Tibial nerve (tissue), 4 donors: Measurements from ENCODE around the gene CCDC150.

Source experiments
- CTCF ChIP-seq, 5 experiments: fragments of 200-600 bp in 3 of 5; fragments of 450-650 bp in 2 of 5; sonication (generic) in 3 of 5; IDR thresholded peaks; one replicate each; pipeline ENCODE4 v1.5.1; 2016 to 2019; ENCODE audit warnings: antibody characterized with exemption in 5 of 5, mild to moderate bottlenecking in 3 of 5, moderate library complexity in 2 of 5
- EP300 ChIP-seq, 2 donors: sonication (generic); formaldehyde crosslinking; IDR thresholded peaks; one replicate each; pipeline ENCODE4 v1.6.1; 2017; ENCODE audit warnings: antibody characterized with exemption in 2 of 2, mild to moderate bottlenecking in 1 of 2
- POLR2A ChIP-seq, 2 donors: fragments of 450-650 bp; IDR thresholded peaks; one replicate each; pipeline ENCODE4 v1.6.1; 2017; ENCODE audit warnings: antibody characterized with exemption in 2 of 2, mild to moderate bottlenecking in 2 of 2, moderate library complexity in 2 of 2

GRCh38 chr2:196712867-196713266, 73.4 kb downstream of the CCDC150 start:
- TF ChIP-seq CTCF (IDR thresholded peaks at IDR 0.05), result no peak
- no peak for TF ChIP-seq EP300 (IDR thresholded peaks at IDR 0.05)
- TF ChIP-seq POLR2A (IDR thresholded peaks at IDR 0.05), result no peak
